ENCODE results near the gene AKR7A2. TPM values are rescaled to one million over a fixed set of nuclear protein-coding genes. Genes with fewer than 3 reads are reported as not detected.
"Not testable (repeated sequence)": the region's sequence is repeated elsewhere in the genome, so short reads cannot be mapped to it uniquely, and the experiment has no call there.

Gene AKR7A2
- total and polyA plus RNA-seq, 12 donors = 6.8 to 48.5 (median 43.0) TPM

GRCh38 chr1:19307794-19308508 lies 4.0 kb downstream of the AKR7A2 start:
- H3K9me3 ChIP-seq = no peaks in the 10 kb centered on the region
- 90 to 94% methylated on average over 10 of the region's 10 CpGs for WGBS, 2 donors
- intact Hi-C loops (cut with DNase I) = no loop called here
- ATAC-seq = no peak
- peaks cover 0 to 58% (median 41%) of the 10 kb centered on the region in 9 donors for H3K36me3 ChIP-seq
- no peak overlapping the region for H3K4me3 ChIP-seq
- no peak for TF ChIP-seq CTCF (IDR thresholded peaks at IDR 0.05)
- no peak overlapping the region for H3K27ac ChIP-seq
- H3K27me3 ChIP-seq = no peaks in the 10 kb centered on the region
- DNase-seq = no peak
- peaks cover 6 to 22% (median 14%) of the 10 kb centered on the region in 9 donors for H3K4me1 ChIP-seq

GRCh38 chr1:19306941-19307340 lies 5.0 kb downstream of the AKR7A2 start:
- ATAC-seq (no peak), DNase-seq (no peak)
- peaks cover 0 to 66% (median 41%) of the 10 kb centered on the region in 9 donors for H3K36me3 ChIP-seq
- intact Hi-C loops (cut with DNase I) = no loop called here
- TF ChIP-seq CTCF (IDR thresholded peaks at IDR 0.05) = no peak
- 96 to 99% methylated on average over 6 of the region's 6 CpGs for WGBS, 2 donors
- no peak overlapping the region for H3K27ac ChIP-seq
- H3K4me3 ChIP-seq = no peak overlapping the region
- no peaks in the 10 kb centered on the region for H3K9me3 ChIP-seq
- H3K4me1 ChIP-seq = peaks cover 6 to 15% (median 7%) of the 10 kb centered on the region in 9 donors
- no peaks in the 10 kb centered on the region for H3K27me3 ChIP-seq

- ATAC-seq (no peak), DNase-seq (no peak)
- Histone ChIP-seq H3K27ac (no peak overlapping the region), H3K9me3 (no peaks in the 10 kb centered on the region), H3K4me3 (no peak overlapping the region), H3K36me3 (peaks cover 0 to 72% (median 41%) of the 10 kb centered on the region in 9 donors), H3K27me3 (no peaks in the 10 kb centered on the region), H3K4me1 (peaks cover 2 to 6% (median 3%) of the 10 kb centered on the region in 9 donors)
- intact Hi-C loops (cut with DNase I) = no loop called here
- no peak for TF ChIP-seq CTCF (IDR thresholded peaks at IDR 0.05)
- WGBS, 2 donors = 86 to 94% methylated on average over 11 of the region's 11 CpGs
These were observed 6.1 kb downstream of the AKR7A2 start for GRCh38 chr1:19305880-19306279.

- H3K4me1 ChIP-seq; H3K27me3 ChIP-seq; DNase-seq; intact Hi-C loops (cut with DNase I); H3K27ac ChIP-seq; H3K9me3 ChIP-seq; ATAC-seq; H3K4me3 ChIP-seq: not testable (repeated sequence)
- 89 to 94% methylated on average over 9 to 10 of the region's 10 CpGs for WGBS, 2 donors
- peaks cover 0 to 77% (median 41%) of the 10 kb centered on the region in 9 donors for H3K36me3 ChIP-seq
These were observed 7.9 kb downstream of the AKR7A2 start for GRCh38 chr1:19304081-19304480.

GRCh38 chr1:19300211-19300610 lies 11.7 kb downstream of the AKR7A2 start:
- Histone ChIP-seq H3K27me3 (no peaks in the 10 kb centered on the region), H3K9me3 (peaks cover 0 to 12% (median 0%) of the 10 kb centered on the region in 11 donors), H3K36me3 (peaks cover 0 to 47% (median 21%) of the 10 kb centered on the region in 9 donors), H3K4me1 (no peaks in the 10 kb centered on the region), H3K4me3 (no peak overlapping the region), H3K27ac (no peak overlapping the region)
- DNase-seq = no peak
- WGBS, 2 donors = 89 to 91% methylated on average over 2 of the region's 2 CpGs
- intact Hi-C loops (cut with DNase I) = no loop called here
- no peak for TF ChIP-seq CTCF (IDR thresholded peaks at IDR 0.05)
- no peak for ATAC-seq

Measured in heart right ventricle (tissue), 16 donors.